ENCODE data around the gene CASD1. TPM values are rescaled to one million over a fixed set of nuclear protein-coding genes. Genes with fewer than 3 reads are reported as not detected.

Gene CASD1
- 10 to 100 TPM; 44.0 to 50.2 (median 45.0) TPM for total RNA-seq
- long read RNA-seq, donor 1, transcript CASD1-201 (18 exons, 3,942 nt) = major isoform, 19 of 40 reads
- long read RNA-seq, donor 1, partial matches to known transcripts = 9 of 40 reads
- long read RNA-seq, donor 1, other reads (novel, unspliced or antisense) = 11 of 40 reads
- long read RNA-seq, donor 2, partial matches to known transcripts = 1 of 2 reads
- long read RNA-seq, donor 2, other reads (novel, unspliced or antisense) = 1 of 2 reads

- peaks cover 13% of the 10 kb centered on the region for H3K4me1 ChIP-seq (ENCODE audit: low read depth)
- no peaks in the 10 kb centered on the region for H3K36me3 ChIP-seq (ENCODE audit: low read depth)
- H3K4me3 ChIP-seq = peak within 1 kb of the TSS; percentile 80
- intact Hi-C loops (cut with DNase I, micrococcal nuclease) = no loop called here
- DNase-seq = peak; percentile 79 to 87 (median 86)
- ATAC-seq = peak; percentile 65
- TF ChIP-seq CTCF (IDR thresholded peaks at IDR 0.05) = no peak
- H3K9me3 ChIP-seq = no peaks in the 10 kb centered on the region
Measured at GRCh38 chr7:94509264-94509886, at the start of gene CASD1. Gene CASD1 (plus strand): TSS chr7:94509809. CDS start chr7:94510085, 276 bp downstream.

- no peak for DNase-seq
- intact Hi-C loops (cut with DNase I, micrococcal nuclease) = no loop called here
- H3K36me3 ChIP-seq (ENCODE audit: low read depth) = no peaks in the 10 kb centered on the region
- no peak overlapping the region for H3K4me3 ChIP-seq
- TF ChIP-seq CTCF (IDR thresholded peaks at IDR 0.05) = no peak
- no peaks in the 10 kb centered on the region for H3K4me1 ChIP-seq (ENCODE audit: low read depth)
- ATAC-seq = no peak
- peaks cover 3% of the 10 kb centered on the region for H3K9me3 ChIP-seq
Measured at GRCh38 chr7:94466516-94466915, 43.1 kb upstream of the CASD1 start.

- no peak for DNase-seq
- no peak for ATAC-seq
- Histone ChIP-seq H3K4me1 (ENCODE audit: low read depth) (no peaks in the 10 kb centered on the region), H3K36me3 (ENCODE audit: low read depth) (no peaks in the 10 kb centered on the region), H3K9me3 (peaks cover 9% of the 10 kb centered on the region), H3K4me3 (no peak overlapping the region)
- TF ChIP-seq CTCF (IDR thresholded peaks at IDR 0.05) = no peak
- intact Hi-C loops (cut with DNase I, micrococcal nuclease) = no loop called here
Measured at GRCh38 chr7:94471604-94472003, 38.0 kb upstream of the CASD1 start.

- Histone ChIP-seq H3K36me3 (ENCODE audit: low read depth) (no peaks in the 10 kb centered on the region), H3K4me1 (ENCODE audit: low read depth) (no peaks in the 10 kb centered on the region), H3K9me3 (peaks cover 9% of the 10 kb centered on the region), H3K4me3 (no peak overlapping the region)
- TF ChIP-seq CTCF (IDR thresholded peaks at IDR 0.05) = no peak
- intact Hi-C loops (cut with DNase I, micrococcal nuclease) = no loop called here
- DNase-seq = no peak
- no peak for ATAC-seq
Measured at GRCh38 chr7:94472608-94473007, 37.0 kb upstream of the CASD1 start.

- Histone ChIP-seq H3K4me1 (ENCODE audit: low read depth) (no peaks in the 10 kb centered on the region), H3K4me3 (no peak overlapping the region), H3K36me3 (ENCODE audit: low read depth) (no peaks in the 10 kb centered on the region), H3K9me3 (peaks cover 7% of the 10 kb centered on the region)
- no peak for DNase-seq
- no peak for TF ChIP-seq CTCF (IDR thresholded peaks at IDR 0.05)
- ATAC-seq = no peak
- intact Hi-C loops (cut with DNase I, micrococcal nuclease) = no loop called here
Measured at GRCh38 chr7:94476251-94476840, 33.3 kb upstream of the CASD1 start.
